ENCODE data around the gene MYO1E. TPM values are rescaled to one million over a fixed set of nuclear protein-coding genes. Genes with fewer than 3 reads are reported as not detected.

MYO1E gene
- total RNA-seq, 1 experiment from 2014 or later = 83.6 TPM

DNA sequence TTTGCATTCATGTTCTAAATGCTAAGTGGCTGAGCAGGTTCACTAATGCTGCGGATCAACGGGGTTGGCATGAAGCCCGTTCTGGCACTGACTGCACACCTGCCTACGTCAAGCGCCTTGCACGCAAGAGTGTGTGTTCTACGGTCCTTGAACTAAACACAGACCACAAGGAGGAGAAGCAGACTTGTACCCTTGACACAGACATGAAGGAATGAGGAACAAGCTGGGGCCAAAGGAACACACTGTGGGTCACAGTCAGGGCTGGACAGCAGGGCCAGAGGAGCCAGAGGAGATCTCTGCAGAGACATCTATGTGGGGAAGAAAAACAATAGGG, 214.0 kb downstream of the MYO1E start (continued):
- no peak for TF ChIP-seq ZNF263 (CRISPR knock-in tag; IDR thresholded peaks at IDR 0.05; ENCODE audit: low read depth)
- TF ChIP-seq, protein P1, sequence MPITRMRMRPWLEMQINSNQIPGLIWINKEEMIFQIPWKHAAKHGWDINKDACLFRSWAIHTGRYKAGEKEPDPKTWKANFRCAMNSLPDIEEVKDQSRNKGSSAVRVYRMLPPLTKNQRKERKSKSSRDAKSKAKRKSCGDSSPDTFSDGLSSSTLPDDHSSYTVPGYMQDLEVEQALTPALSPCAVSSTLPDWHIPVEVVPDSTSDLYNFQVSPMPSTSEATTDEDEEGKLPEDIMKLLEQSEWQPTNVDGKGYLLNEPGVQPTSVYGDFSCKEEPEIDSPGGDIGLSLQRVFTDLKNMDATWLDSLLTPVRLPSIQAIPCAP (CRISPR knock-in tag; IDR thresholded peaks at IDR 0.05) = no peak

- Mint-ChIP-seq H3K27me3 (ENCODE audit: low read depth) (no peaks in the 10 kb centered on the region), H3K4me1 (0 out of 2 replicates have a peak, but pooled peaks cover 3% of the 10 kb centered on the region), H3K27ac (no peak overlapping the region), H3K9me3 (no peaks in the 10 kb centered on the region), H3K36me3 (peaks cover 52% of the 10 kb centered on the region), H3K4me3 (no peak overlapping the region)
- ChIA-PET POLR2A (no interaction called here), CTCF (interaction anchor here (1.2 kb wide), 1 partner anchor 178 kb away, joined by 4 read pairs; no protein-coding TSS in a partner anchor)
- no peak for DNase-seq (ENCODE audit: low spot score)
- no peak for ATAC-seq
- TF ChIP-seq, protein P2, sequence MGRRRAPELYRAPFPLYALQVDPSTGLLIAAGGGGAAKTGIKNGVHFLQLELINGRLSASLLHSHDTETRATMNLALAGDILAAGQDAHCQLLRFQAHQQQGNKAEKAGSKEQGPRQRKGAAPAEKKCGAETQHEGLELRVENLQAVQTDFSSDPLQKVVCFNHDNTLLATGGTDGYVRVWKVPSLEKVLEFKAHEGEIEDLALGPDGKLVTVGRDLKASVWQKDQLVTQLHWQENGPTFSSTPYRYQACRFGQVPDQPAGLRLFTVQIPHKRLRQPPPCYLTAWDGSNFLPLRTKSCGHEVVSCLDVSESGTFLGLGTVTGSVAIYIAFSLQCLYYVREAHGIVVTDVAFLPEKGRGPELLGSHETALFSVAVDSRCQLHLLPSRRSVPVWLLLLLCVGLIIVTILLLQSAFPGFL (CRISPR knock-in tag; IDR thresholded peaks at IDR 0.05; ENCODE audit: borderline replicate concordance) = no peak
- TF ChIP-seq HMGA2 (CRISPR knock-in tag; IDR thresholded peaks at IDR 0.05) = no peak
- TF ChIP-seq FOXP1 (CRISPR knock-in tag; IDR thresholded peaks at IDR 0.05; ENCODE audit: borderline replicate concordance) = no peak
- no peak for TF ChIP-seq PRRX2 (CRISPR knock-in tag; IDR thresholded peaks at IDR 0.05)
- TF ChIP-seq ZSCAN18 (CRISPR knock-in tag; IDR thresholded peaks at IDR 0.05) = no peak
- TF ChIP-seq ZNF423 (CRISPR knock-in tag; IDR thresholded peaks at IDR 0.05) = no peak
- TF ChIP-seq, protein P3, sequence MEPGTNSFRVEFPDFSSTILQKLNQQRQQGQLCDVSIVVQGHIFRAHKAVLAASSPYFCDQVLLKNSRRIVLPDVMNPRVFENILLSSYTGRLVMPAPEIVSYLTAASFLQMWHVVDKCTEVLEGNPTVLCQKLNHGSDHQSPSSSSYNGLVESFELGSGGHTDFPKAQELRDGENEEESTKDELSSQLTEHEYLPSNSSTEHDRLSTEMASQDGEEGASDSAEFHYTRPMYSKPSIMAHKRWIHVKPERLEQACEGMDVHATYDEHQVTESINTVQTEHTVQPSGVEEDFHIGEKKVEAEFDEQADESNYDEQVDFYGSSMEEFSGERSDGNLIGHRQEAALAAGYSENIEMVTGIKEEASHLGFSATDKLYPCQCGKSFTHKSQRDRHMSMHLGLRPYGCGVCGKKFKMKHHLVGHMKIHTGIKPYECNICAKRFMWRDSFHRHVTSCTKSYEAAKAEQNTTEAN (CRISPR knock-in tag; IDR thresholded peaks at IDR 0.05) = no peak
- no peak for TF ChIP-seq AFF4 (CRISPR knock-in tag; IDR thresholded peaks at IDR 0.05; ENCODE audit: borderline replicate concordance)
- TF ChIP-seq FOXK1 (CRISPR knock-in tag; IDR thresholded peaks at IDR 0.05) = no peak
- TF ChIP-seq, protein P4, sequence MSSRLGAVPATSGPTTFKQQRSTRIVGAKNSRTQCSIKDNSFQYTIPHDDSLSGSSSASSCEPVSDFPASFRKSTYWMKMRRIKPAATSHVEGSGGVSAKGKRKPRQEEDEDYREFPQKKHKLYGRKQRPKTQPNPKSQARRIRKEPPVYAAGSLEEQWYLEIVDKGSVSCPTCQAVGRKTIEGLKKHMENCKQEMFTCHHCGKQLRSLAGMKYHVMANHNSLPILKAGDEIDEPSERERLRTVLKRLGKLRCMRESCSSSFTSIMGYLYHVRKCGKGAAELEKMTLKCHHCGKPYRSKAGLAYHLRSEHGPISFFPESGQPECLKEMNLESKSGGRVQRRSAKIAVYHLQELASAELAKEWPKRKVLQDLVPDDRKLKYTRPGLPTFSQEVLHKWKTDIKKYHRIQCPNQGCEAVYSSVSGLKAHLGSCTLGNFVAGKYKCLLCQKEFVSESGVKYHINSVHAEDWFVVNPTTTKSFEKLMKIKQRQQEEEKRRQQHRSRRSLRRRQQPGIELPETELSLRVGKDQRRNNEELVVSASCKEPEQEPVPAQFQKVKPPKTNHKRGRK (CRISPR knock-in tag; IDR thresholded peaks at IDR 0.05; ENCODE audit: borderline replicate concordance) = no peak
- TF ChIP-seq, protein P5, sequence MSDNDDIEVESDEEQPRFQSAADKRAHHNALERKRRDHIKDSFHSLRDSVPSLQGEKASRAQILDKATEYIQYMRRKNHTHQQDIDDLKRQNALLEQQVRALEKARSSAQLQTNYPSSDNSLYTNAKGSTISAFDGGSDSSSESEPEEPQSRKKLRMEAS (CRISPR knock-in tag; IDR thresholded peaks at IDR 0.05) = no peak
- TF ChIP-seq TCF7 (CRISPR knock-in tag; IDR thresholded peaks at IDR 0.05; ENCODE audit: low read depth) = no peak
- TF ChIP-seq, protein P6, sequence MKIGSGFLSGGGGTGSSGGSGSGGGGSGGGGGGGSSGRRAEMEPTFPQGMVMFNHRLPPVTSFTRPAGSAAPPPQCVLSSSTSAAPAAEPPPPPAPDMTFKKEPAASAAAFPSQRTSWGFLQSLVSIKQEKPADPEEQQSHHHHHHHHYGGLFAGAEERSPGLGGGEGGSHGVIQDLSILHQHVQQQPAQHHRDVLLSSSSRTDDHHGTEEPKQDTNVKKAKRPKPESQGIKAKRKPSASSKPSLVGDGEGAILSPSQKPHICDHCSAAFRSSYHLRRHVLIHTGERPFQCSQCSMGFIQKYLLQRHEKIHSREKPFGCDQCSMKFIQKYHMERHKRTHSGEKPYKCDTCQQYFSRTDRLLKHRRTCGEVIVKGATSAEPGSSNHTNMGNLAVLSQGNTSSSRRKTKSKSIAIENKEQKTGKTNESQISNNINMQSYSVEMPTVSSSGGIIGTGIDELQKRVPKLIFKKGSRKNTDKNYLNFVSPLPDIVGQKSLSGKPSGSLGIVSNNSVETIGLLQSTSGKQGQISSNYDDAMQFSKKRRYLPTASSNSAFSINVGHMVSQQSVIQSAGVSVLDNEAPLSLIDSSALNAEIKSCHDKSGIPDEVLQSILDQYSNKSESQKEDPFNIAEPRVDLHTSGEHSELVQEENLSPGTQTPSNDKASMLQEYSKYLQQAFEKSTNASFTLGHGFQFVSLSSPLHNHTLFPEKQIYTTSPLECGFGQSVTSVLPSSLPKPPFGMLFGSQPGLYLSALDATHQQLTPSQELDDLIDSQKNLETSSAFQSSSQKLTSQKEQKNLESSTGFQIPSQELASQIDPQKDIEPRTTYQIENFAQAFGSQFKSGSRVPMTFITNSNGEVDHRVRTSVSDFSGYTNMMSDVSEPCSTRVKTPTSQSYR (CRISPR knock-in tag; IDR thresholded peaks at IDR 0.05) = no peak
- TF ChIP-seq, protein P7, sequence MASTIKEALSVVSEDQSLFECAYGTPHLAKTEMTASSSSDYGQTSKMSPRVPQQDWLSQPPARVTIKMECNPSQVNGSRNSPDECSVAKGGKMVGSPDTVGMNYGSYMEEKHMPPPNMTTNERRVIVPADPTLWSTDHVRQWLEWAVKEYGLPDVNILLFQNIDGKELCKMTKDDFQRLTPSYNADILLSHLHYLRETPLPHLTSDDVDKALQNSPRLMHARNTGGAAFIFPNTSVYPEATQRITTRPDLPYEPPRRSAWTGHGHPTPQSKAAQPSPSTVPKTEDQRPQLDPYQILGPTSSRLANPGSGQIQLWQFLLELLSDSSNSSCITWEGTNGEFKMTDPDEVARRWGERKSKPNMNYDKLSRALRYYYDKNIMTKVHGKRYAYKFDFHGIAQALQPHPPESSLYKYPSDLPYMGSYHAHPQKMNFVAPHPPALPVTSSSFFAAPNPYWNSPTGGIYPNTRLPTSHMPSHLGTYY (CRISPR knock-in tag; IDR thresholded peaks at IDR 0.05) = no peak
- no peak for TF ChIP-seq JAZF1 (CRISPR knock-in tag; IDR thresholded peaks at IDR 0.05)
- no peak for TF ChIP-seq ZNF416 (CRISPR knock-in tag; IDR thresholded peaks at IDR 0.05)
Measured at GRCh38 chr15:59157840-59158700, 214.6 kb downstream of the MYO1E start.
